VCaP (cell line): ENCODE data around the gene RAP2B.
"Not testable (repeated sequence)": the region's sequence is repeated elsewhere in the genome, so short reads cannot be mapped to it uniquely, and the experiment has no call there.

Experiments
- H3K27ac ChIP-seq: fragments of 450-650 bp; 2 replicates; pipeline ENCODE4 v1.5.1; 2017
- CTCF ChIP-seq: fragments of 450-650 bp; conservative IDR thresholded peaks from 2 replicates; pipeline ENCODE4 v1.5.1; 2017; ENCODE audit warnings: mild to moderate bottlenecking, moderate library complexity

The RAP2B gene

GRCh38 chr3:153182501-153183293 lies 20.7 kb downstream of the RAP2B start:
- H3K27ac ChIP-seq: no peak overlapping the region
- TF ChIP-seq CTCF: no peak

- TF ChIP-seq CTCF: no peak
- no peak overlapping the region for H3K27ac ChIP-seq
Observed at GRCh38 chr3:153190923-153191322, 28.9 kb downstream of the RAP2B start.

GRCh38 chr3:153192327-153192726 lies 30.3 kb downstream of the RAP2B start:
- TF ChIP-seq CTCF: no peak
- H3K27ac ChIP-seq: no peak overlapping the region

GRCh38 chr3:153193786-153194476 lies 31.9 kb downstream of the RAP2B start:
- not testable (repeated sequence) for H3K27ac ChIP-seq

GRCh38 chr3:153195349-153195879 lies 33.4 kb downstream of the RAP2B start:
- no peak for TF ChIP-seq CTCF
- H3K27ac ChIP-seq: no peak overlapping the region

- TF ChIP-seq CTCF: no peak
- H3K27ac ChIP-seq: no peak overlapping the region
Observed at GRCh38 chr3:153209596-153209995, 47.6 kb downstream of the RAP2B start.

GRCh38 chr3:153210146-153210545 lies 48.1 kb downstream of the RAP2B start:
- TF ChIP-seq CTCF: no peak
- H3K27ac ChIP-seq: no peak overlapping the region

GRCh38 chr3:153210660-153211059 lies 48.6 kb downstream of the RAP2B start:
- TF ChIP-seq CTCF: no peak
- H3K27ac ChIP-seq: no peak overlapping the region
